Lung (tissue), 12 donors: ENCODE results near the gene OR2F1. TPM values are rescaled to one million over a fixed set of nuclear protein-coding genes. Genes with fewer than 3 reads are reported as not detected.

Experiments
- ATAC-seq: fragments of 200-7000 bp; cut with Tn5 transposase; one replicate; pipeline ENCODE4 v1.9.1; 2020; ENCODE audit warnings: moderate number of reproducible peaks; ENCODE audit not compliant: insufficient read depth, low FRiP score
- DNase-seq, 3 donors: peaks; one replicate each; pipeline ENCODE4 v3.0.0-alpha.2; 2013 to 2017
- H3K27ac ChIP-seq, 2 donors: one replicate each; pipeline ENCODE4 v1.5.1; 2013; ENCODE audit warnings: mild to moderate bottlenecking in 2 of 2, moderate library complexity in 2 of 2, control low read depth in 1 of 2, inconsistent platforms in 1 of 2, low read depth in 1 of 2, low read length in 1 of 2
- H3K27me3 ChIP-seq, 3 donors: one replicate each; pipeline ENCODE4 v1.5.1; 2013; ENCODE audit warnings: low read length in 2 of 3; ENCODE audit not compliant: control insufficient read depth in 3 of 3, insufficient read depth in 3 of 3
- H3K36me3 ChIP-seq, 4 donors: one replicate each; pipeline ENCODE4 v1.5.1; 2013; ENCODE audit warnings: low read length in 4 of 4, mild to moderate bottlenecking in 1 of 4, moderate library complexity in 1 of 4; ENCODE audit not compliant: control insufficient read depth in 4 of 4, insufficient read depth in 4 of 4
- H3K4me1 ChIP-seq, 5 donors: one replicate each; pipeline ENCODE4 v1.5.1; 2013; ENCODE audit warnings: low read length in 5 of 5, mild to moderate bottlenecking in 2 of 5, moderate library complexity in 1 of 5; ENCODE audit not compliant: control insufficient read depth in 5 of 5, insufficient read depth in 5 of 5
- H3K4me3 ChIP-seq: one replicate; pipeline ENCODE4 v1.5.1; 2013; ENCODE audit warnings: mild to moderate bottlenecking, control low read depth, moderate library complexity
- H3K9ac ChIP-seq, 2 donors: one replicate each; pipeline ENCODE4 v1.5.1; 2013; ENCODE audit warnings: low read length in 2 of 2, control low read depth in 1 of 2; ENCODE audit not compliant: insufficient read depth in 1 of 2
- H3K9me3 ChIP-seq, 4 donors: one replicate each; pipeline ENCODE4 v1.5.1; 2013; ENCODE audit warnings: low read length in 3 of 4, mild to moderate bottlenecking in 1 of 4, moderate library complexity in 1 of 4; ENCODE audit not compliant: control insufficient read depth in 4 of 4, insufficient read depth in 3 of 4
- CTCF ChIP-seq: IDR thresholded peaks from 2 replicates; pipeline ENCODE4 v1.5.1; 2012; ENCODE audit warnings: mild to moderate bottlenecking; ENCODE audit errors: control extremely low read depth, extremely low read depth
- WGBS, 2 donors: extraction: QIAGEN DNeasy Blood & Tissue Kit; methylation state at CpG; one replicate each; pipeline ENCODE4 v1.1.7; 2013; 5-methylcytosine and 5-hydroxymethylcytosine counted together
- polyA plus RNA-seq, 2 donors: library from polyadenylated mRNA; stranded (reverse); fragments of 200-250 nt; gene quantifications; one replicate each; pipeline ENCODE4 v1.2.1, GENCODE V29; 2013
- total RNA-seq, 2 donors: library from RNA; depleted of rRNA in 1 of 2; stranded (reverse); fragments of >200 nt in 1 of 2; gene quantifications; one replicate each; pipeline ENCODE4 v1.2.1, GENCODE V29; 2014 to 2021
- donor health status: control.
- donor health status: control.
- donor health status: Bipolar disorder and iron deficiency.
- donor health status: healthy.
- donor health status: DM: yes; HTN: yes; CAD: no.

Gene OR2F1
- total and polyA plus RNA-seq, 4 donors: not detected

GRCh38 chr7:143936087-143937009, 18.3 kb upstream of the OR2F1 start:
- H3K4me3 ChIP-seq: no peak overlapping the region
- no peak for TF ChIP-seq CTCF
- WGBS, 2 donors: 70 to 84% methylated on average over 4 of the region's 4 CpGs
- H3K9ac ChIP-seq: no peak overlapping the region
- DNase-seq: no peak
- peaks cover 0 to 5% (median 0%) of the 10 kb centered on the region in 5 donors for H3K4me1 ChIP-seq
- no peaks in the 10 kb centered on the region for H3K36me3 ChIP-seq
- no peaks in the 10 kb centered on the region for H3K27me3 ChIP-seq
- no peak for ATAC-seq
- peaks cover 0 to 2% (median 0%) of the 10 kb centered on the region in 4 donors for H3K9me3 ChIP-seq
- H3K27ac ChIP-seq: no peak overlapping the region

DNA sequence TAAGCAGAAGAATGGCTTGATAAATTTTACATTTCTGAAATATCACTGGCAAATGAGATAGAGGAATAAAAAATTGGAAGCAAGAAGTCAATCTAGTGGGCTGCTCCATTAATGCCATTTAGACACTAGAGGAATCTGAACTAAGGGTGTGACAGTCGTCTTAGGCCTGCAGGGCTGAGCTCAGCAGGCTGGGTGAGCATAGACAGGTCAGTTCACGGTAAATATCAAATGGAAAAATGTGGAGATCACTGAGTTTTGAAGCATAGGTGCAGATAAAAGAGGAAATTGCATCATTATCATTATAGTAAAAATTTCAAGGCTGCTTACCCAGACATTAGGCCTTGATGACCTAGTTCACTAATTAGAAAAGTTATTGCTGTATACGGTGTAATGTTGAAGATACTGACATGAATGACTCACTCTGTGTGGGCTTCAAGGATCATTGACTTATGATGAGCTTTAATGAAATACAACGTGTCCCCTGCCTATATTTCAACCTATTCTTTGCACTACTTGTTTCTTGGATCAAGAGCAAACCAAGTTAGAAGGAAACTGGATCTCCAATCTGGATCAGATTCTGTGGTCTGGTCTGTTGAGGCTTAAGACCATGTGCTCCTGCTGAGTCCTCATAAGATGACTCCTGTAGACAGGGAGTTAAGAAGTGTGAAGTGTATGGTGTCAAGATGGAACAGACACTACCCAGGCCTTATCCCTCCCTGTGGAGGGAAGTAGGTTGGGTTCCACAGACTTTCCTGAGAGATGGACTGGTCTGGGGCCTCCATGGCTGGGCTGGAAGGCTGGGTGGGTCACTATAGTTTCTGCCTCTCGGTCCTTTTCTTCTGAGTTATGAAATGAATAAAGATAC, 16.0 kb upstream of the OR2F1 start:
- WGBS, 2 donors: 75 to 84% methylated on average over 5 of the region's 5 CpGs
- TF ChIP-seq CTCF: no peak
- peaks cover 0 to 2% (median 0%) of the 10 kb centered on the region in 3 donors for H3K27me3 ChIP-seq
- no peak for ATAC-seq
- peaks cover 0 to 1% (median 0%) of the 10 kb centered on the region in 4 donors for H3K9me3 ChIP-seq
- H3K9ac ChIP-seq: no peak overlapping the region
- no peak overlapping the region for H3K27ac ChIP-seq
- peaks cover 0 to 5% (median 0%) of the 10 kb centered on the region in 5 donors for H3K4me1 ChIP-seq
- DNase-seq: no peak
- no peak overlapping the region for H3K4me3 ChIP-seq
- no peaks in the 10 kb centered on the region for H3K36me3 ChIP-seq

DNA sequence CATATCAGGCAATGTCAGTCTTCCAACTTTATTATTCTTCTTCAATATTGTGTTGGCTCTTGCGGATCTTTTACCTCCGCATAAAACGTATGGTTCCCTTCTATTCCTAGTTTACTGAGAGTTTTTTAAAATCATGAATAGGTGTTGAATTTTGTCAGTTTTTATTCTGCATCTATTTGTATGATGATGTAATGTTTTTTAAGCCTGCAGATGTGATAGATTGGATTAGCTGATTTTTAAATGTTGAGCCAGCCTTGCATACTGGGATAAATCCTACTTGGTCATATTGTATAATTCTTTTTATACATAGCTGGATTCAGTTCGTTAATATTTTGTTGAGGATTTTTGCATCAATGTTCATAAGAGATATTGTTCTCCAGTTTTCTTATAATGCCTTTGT, 9.2 kb upstream of the OR2F1 start:
- no peak for DNase-seq
- WGBS, 2 donors: 85 to 94% methylated on average over 4 of the region's 4 CpGs
- H3K27me3 ChIP-seq: peaks cover 0 to 2% (median 0%) of the 10 kb centered on the region in 3 donors
- H3K36me3 ChIP-seq: no peaks in the 10 kb centered on the region
- no peak overlapping the region for H3K27ac ChIP-seq
- TF ChIP-seq CTCF: no peak
- no peak for ATAC-seq
- no peak overlapping the region for H3K9ac ChIP-seq
- H3K4me3 ChIP-seq: no peak overlapping the region
- no peaks in the 10 kb centered on the region for H3K9me3 ChIP-seq
- H3K4me1 ChIP-seq: no peaks in the 10 kb centered on the region
